Forelimb muscle (tissue), 1 donor: ENCODE data around the gene KIF22. TPM values are rescaled to one million over a fixed set of nuclear protein-coding genes. Genes with fewer than 3 reads are reported as not detected.
"Not testable (repeated sequence)": the region's sequence is repeated elsewhere in the genome, so short reads cannot be mapped to it uniquely, and the experiment has no call there.

Source experiments
- DNase-seq: peaks from one replicate; pipeline ENCODE4 v3.0.0-alpha.2; 2013; ENCODE audit warnings: low read depth
- polyA plus RNA-seq: library from polyadenylated mRNA; unstranded; fragments of 120-200 nt; gene quantifications from one replicate; pipeline ENCODE4 v1.2.1, GENCODE V29; 2013; ENCODE audit not compliant: insufficient read length

KIF22 gene
- polyA plus RNA-seq, 1 donor, result 24.9 TPM

DNA sequence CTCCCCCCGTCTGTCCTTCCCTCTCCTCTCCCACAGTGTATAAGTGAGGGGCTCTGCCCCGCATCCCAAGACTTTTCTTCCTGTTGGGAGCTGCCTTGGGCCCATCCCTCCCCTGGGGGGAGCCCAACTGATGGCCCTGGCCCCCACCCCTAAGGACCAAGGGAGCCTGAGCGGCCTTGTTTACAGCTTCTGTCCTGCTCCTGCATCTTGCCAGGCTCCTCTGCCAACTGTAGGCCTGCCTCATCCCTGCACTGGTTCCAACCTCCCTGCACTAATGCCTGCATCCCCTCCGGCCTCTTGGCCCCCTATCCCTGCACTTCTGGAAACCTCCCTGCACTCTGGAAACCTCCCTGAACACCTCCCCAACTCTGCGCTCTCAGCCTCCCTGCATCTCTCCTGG is 24.0 kb downstream of the KIF22 start:
- no peak for DNase-seq

DNA sequence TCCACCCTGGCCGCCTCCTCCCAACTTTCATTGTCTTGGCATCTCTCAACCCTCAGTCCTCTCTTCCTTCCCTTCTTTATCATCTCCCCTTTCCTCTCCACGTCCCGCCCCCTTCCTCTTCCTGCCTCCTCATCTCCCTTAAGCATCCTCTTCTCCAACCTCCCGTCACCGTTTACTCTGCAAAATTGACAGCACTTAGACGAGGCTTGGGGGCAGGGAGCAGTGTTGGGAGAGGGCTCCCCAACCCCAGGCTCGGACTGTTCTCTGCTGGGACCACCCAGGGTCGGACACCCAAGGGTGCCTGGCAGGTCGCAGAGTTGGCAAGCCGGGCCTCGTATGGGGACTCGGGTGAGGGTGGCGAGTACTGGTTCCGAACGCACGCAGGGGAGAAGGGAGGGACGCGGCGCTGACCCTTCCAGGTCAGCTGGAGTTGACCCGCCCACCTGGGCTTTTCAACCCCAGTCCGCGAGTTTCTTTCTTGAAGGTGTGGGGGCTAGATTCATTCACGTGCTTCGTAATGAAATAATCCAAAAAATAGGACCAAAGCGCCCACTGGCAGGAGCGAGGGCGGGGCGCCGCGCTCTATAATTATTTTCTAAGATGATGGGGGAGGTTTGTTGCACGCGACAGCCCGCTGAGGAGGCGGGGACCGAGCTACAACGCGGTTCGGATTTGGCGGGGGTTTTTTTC is 24.6 kb downstream of the KIF22 start:
- DNase-seq, result no peak

DNA sequence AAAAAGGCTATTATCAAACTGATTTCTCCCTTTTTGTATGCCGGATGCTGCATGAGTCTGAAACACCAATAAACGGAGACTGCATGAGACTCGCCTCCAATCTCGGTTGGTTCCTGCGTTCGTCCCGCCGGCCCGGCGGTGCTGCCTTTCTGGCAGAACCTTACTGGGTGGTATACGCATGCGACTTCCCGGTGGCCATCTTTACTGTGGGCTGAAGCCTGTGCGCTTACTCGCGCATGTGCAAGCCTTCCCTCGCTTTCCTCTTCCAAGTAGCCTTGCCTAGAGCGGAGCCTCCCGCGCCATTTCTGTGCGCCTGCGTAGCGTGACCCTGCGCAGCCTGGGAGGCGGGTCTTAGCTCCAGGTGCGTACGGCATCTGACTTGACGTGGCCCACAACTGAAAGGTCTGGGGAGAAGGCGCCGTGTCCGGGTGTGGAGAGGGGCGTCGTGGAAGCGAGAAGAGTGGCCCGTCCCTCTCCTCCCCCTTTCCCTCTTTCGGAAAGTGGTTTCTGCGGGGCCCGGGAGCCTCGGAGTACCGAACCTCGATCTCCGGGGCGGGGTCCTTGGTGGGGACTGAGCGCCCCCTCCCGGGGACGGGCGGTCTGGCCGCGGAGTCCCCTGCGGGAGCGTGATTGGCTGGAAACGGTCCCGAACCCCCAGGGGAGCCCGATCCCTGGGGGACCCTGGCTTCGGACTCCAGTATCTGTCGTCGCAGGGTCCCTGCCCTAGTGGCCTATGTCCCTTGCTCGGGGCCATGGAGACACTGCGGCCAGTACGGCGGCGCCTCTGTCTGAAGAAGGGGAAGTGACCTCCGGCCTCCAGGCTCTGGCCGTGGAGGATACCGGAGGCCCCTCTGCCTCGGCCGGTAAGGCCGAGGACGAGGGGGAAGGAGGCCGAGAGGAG is 25.5 kb downstream of the KIF22 start, which contains the start of gene PAGR1:
PAGR1 (plus strand) TSS at position 360 of the 901 bp plus-strand sequence; CDS start at position 734, 374 bp downstream.
- peak; percentile 99 for DNase-seq

DNA sequence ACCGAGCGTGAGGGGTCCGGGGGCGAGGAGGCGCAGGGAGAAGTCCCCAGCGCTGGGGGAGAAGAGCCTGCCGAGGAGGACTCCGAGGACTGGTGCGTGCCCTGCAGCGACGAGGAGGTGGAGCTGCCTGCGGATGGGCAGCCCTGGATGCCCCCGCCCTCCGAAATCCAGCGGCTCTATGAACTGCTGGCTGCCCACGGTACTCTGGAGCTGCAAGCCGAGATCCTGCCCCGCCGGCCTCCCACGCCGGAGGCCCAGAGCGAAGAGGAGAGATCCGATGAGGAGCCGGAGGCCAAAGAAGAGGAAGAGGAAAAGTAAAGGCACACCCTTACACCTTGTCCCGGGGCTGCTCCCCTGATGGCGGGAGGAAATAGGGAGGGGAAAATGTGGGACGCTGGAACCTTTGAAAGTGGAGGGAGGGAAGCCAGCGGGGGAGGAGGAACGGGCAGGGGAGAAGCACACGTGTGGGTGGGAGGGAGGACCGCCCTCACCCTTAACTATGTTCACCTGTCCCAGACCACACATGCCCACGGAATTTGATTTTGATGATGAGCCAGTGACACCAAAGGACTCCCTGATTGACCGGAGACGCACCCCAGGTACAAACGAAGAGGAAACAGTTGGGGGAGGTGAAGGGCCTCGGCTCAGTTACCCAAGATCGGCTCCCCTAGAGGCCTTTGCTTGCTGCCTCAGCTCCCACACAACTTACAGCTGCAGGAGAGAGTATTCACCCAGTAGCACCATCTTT is 26.3 kb downstream of the KIF22 start:
- DNase-seq, result no peak

DNA sequence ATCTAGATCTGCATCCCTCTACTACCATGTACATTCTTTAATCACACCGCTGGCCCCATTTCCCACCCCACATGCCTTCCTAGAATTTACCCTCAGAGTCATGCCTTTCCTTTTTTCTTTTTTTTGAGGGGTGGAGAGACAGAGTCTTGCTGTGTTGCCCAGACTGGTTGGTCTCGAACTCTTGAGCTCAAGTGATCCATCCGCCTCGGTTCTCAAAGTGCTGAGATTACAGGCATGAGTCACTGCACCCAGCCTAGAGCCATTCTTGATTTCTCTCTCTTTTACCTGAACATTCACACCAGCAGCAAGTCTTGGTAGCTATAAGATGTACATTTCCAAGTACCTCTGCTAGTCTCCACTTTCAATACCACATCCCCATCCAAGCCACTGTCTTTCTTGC is 27.5 kb downstream of the KIF22 start:
- no peak for DNase-seq

DNA sequence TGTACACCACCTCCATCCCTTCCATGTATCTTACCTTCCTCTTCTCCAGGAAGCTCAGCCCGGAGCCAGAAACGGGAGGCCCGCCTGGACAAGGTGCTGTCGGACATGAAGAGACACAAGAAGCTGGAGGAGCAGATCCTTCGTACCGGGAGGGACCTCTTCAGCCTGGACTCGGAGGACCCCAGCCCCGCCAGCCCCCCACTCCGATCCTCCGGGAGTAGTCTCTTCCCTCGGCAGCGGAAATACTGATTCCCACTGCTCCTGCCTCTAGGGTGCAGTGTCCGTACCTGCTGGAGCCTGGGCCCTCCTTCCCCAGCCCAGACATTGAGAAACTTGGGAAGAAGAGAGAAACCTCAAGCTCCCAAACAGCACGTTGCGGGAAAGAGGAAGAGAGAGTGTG is 29.0 kb downstream of the KIF22 start:
- DNase-seq, result no peak

DNA sequence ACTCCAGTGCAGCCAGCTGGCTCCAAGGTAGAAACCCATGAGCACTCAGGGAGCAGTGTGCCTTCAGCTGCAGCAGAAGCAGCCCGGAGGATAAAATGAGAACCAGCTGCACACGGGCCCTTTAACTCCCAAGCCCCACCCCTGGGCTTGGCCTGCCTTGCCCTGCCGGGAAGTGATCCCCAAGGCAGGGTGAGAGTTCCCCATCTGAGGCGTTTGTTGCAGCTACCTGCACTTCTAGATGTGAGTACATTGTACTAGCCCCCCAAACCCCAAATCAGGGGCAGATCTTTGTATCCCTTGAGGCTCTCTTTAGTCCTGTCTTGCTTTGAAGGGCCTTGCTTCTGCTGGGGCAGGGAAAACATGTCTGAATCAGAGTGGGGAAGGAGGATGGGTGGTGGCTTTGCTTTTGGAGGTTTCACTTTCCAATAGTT is 29.7 kb downstream of the KIF22 start, which contains the start of gene MVP:
MVP (plus strand) TSS at position 192 of the 431 bp plus-strand sequence. CDS start 10,088 bp downstream, outside the sequence.
- DNase-seq, result no peak

DNA sequence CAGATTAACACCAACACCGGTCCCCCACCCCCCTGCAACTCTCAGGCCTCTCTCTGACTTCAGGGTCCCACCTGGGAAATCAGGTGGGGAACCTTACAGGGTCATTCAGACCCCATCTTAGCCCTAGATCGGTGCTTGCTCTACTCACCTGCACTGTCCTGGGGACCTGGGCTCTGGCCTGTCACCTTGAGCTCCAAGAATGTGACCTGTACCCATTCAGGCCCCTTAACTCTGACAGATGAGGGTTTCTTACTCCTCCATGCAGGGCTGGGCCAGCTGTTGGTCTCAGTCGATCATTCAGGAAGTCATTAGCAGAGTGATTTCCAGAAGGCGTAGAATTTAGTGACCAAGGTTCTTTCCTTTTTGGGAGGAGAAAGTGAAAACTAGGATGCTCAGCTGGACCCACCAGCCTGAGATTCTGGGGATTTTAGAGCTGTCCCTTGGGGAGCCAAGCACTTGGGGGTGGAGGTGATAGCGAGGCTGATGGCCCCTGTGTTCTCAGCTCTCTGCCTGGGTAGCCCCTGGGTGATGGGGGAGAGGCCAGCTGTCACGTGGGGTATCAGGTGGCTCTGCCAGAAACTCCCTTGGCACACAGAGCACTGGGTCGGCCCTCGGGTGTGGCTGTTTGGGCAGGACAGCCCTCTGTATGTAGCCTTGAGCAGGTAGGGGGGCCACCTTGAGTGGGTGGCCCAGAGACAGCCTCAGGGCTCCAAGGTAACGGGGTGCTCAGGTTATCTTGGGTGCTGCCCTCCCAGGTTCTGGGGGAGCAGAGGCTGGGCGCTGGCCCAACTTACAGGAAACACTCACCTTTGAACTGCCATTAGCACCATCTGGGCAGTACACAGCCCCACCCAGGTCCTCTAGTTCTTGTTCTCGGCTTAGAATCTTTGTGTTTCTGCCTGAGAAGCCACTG is 30.4 kb downstream of the KIF22 start:
- DNase-seq, result no peak

DNA sequence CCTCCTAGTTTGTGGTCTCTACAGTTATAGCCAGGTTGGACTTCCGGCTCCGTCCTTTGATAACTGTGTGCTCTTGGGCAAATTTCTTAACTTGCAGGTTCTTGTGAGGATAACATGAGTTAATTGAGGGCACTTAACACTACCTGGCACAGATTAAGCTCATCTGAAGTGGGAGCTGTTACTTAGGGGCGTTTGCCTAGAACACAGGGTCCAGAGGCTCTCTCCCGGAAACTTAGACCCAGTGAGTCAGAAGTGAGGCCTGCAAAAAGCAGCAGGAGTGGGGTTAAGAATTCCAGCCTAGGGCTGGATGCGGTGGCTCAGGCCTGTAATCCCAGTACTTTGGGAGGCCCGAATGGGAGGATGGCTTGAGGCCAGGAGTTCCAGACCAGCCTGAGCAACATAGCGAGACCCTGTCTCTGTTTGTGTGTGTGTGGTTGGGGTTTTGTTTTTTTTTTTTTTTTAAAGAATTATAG is 31.1 kb downstream of the KIF22 start:
- no peak for DNase-seq

DNA sequence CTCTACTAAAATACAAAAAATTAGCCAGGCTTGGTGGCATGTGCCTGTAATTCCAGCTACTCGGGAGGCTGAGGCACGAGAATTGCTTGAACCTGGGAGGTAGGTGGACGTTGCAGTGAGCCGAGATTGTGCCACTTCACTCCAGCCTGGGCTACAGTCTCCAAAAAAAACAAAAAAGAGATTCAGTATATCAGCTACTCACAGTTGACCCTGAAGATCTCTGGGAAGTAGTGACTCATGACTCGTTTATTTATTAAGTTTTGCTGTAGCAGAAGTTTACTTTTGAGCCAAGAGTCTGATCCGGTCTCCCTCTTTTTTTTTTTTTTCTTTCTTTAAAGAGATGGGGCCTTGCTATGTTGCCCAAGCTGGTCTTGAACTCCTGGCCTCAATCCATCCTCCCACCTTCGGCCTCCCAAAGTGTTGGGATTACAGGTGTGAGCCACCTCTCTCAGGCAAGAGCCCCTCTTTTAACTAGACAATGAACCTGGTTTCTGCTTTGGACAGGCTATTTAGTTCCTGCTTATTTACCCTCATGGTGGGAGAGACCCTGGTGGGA is 34.1 kb downstream of the KIF22 start:
- no peak for DNase-seq

DNA sequence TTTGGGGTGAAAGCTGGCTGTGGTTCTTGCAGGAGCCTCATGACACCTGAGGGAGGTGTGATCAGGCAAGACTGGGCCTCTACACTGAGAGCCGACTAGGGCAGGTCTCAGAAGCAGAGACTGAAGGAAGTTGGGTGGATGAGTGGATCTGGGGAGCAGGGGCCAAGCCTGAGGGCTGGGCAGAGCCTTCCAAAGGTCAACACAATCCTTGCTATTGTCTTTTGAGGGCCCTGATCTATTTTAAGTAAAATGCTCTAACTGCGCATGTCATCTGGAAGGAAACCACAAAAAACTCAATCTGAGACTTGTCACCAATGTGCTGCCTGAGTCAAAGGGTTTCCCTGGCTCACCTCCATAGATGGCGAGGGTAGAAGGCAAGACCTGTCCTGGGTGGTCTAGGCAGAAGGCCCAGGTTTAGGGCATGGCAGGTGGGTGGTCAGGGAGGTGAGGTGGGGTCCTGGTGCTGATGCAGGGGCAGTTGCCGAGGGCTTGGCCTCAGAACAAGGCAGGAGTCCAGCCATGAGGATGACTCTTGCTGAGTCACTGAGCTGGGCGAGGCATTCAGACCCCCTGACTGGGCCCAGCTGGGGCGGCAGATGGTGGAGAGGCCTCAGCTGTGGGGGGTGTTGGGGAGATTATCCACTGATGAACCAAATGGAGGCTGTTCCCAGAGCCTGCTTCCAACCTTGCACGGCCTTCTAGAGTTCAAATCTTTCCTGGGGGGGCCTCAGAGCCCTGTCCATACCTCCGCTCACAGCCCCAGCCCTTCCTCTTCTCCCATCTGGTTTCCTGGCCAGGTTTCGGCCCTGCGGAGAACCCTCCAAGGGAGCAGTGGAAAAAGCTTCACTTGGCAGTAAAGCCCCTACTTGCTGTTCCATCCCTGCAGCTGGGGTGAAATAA is 34.8 kb downstream of the KIF22 start:
- DNase-seq, result no peak

DNA sequence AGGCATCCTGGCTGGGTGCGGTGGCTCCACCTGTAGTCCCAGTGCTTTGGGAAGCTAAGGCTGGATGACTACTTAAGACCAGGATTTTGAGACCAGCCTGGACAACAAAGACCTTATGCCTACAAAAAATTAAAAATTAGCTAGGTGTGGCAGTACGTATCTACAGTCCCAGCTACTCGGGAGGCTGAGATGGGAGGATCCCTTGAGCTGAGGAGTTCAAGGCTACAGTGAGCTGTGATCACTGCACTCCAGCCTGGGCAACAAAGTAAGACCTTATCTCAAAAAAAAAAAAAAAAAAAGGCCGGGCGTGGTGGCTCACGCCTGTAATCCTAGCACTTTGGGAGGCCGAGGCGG is 35.8 kb downstream of the KIF22 start:
- DNase-seq, result no peak

DNA sequence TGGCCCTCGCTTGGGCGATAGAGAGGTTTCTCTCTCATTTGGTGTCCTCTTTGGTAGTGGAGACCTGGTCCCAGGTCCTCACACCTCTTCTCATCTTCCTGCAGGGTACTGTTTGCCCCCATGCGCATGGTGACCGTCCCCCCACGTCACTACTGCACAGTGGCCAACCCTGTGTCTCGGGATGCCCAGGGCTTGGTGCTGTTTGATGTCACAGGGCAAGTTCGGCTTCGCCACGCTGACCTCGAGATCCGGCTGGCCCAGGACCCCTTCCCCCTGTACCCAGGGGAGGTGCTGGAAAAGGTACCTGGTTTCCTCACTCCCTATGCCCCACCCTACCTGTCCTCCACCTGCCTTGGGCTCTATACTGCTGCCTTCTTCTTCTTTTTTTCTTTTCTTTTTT is 40.2 kb downstream of the KIF22 start:
- DNase-seq, result no peak

DNA sequence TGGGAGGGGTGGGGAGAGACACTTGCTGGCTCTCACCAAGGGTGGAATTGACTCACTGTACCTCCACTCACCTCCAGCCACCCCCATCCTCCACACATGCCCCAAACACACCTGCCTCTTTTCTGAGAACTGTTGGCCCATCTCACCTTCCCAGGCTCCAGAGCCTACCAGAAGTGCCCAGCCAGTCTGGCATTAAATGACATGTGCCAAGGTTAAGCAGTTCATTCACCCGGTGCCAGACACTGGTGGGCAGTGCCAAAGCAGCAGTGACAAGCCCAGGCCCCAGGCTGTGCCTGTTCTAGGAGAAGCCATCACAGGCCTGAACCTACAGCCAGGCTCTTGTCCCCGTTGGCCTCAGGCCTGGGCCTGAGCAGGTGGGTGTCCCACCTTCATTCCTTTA is 40.9 kb downstream of the KIF22 start:
- DNase-seq, result no peak

DNA sequence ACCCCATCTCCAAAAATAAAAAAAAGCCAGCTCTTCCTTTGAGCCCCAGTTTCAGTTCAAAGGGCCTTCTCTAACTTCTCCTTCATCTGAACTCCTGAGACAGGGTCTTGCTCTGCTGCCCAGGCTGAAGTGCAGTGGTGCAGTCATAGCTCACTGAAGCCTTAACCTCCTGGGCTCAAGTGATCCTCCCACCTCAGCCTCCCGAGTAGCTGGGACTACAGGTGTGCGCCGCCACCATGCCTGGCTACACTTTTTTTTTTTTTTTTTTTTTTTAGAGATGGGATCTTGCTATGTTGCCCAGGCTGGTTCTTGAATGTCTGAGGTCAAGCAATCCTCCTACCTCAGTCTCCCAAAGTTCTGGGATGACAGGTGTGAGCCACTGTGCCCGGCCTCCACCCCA is 42.7 kb downstream of the KIF22 start:
- not testable (repeated sequence) for DNase-seq

DNA sequence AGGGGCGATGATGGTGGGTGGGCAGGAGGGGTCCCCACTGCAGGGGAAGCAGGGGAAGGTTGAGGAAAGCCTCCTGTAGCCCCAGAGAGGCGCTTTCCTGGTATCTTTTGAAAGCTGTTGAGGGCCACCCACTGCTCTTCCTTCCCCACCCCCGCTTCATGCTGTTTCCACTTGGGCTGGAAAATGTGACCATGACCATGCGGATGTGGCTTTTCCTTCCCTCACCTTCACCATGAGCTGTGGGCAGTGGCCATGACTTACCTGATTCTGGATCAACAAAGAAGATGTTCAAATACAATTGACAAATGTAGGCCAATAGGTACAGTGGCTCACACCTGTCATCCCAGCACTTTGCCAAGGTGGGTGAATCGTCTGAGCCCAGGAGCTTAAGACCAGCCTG is 43.5 kb downstream of the KIF22 start:
- DNase-seq, result no peak

DNA sequence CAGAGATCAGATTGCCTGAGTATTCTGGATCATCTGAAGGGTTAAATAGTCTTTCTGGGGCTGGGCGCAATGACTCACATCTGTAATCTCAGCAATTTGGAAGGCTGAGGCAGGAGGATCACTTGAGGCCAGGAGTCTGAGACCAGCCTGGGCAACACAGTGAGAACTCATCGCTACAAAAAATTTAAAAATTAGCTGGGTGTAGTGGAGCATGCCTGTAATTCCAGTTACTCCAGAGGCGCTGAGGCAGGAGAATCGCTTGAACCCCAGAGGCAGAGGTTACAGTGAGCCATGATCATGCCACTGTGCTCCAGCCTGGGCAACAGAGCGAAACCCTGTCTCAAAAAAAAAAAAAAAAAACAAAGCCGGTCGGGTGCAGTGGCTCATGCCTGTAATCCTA is 45.4 kb downstream of the KIF22 start:
- no peak for DNase-seq

DNA sequence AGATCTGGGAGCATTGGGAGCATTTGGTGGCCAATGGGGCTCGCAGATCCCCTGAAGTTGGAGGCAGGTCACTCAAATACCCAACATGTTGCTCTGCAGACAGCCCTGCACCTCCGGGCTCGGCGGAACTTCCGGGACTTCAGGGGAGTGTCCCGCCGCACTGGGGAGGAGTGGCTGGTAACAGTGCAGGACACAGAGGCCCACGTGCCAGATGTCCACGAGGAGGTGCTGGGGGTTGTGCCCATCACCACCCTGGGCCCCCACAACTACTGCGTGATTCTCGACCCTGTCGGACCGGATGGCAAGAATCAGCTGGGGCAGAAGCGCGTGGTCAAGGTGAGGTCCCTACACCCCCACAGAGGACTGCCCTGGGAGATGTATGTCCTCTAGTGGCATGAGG is 46.1 kb downstream of the KIF22 start:
- no peak for DNase-seq

DNA sequence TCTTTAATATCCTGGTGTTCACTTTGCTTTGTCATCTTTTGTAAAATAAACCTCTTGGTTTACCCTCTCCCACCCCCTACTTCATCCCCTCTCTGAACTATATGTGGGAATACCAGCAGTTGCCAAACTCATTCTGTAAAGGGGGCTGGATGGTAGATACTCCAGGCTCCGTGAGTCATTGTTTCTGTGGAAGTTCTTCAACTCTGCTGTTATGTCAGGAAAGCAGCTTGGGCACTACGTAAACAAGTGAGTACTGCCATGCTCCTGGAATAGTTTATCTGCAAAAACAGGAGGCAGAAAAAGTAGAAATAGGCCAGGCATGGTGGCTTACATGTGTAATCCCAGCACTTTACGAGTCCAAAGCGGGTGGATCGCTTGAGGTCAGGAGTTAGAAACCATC is 47.3 kb downstream of the KIF22 start:
- DNase-seq, result no peak

DNA sequence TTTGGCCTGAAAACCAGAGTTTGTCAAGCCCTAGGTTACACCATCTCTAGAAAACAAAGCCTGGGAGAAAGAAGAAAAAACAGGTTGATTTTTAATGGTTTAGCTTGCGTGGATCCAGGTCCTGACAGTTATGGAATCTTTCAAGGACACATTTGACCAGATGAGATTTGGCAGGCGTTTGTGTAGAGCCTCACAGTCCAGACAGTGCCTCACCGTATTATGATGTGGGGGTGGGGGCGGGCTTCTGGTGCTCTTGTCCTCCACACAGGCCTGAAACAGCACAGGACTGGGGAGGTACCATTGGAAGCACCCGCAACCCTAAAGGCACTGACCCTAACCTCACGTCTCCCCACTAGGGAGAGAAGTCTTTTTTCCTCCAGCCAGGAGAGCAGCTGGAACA is 49.3 kb downstream of the KIF22 start:
- no peak for DNase-seq
